HG03139 (cell line): Measurements from ENCODE around the gene IFITM10.

Source experiments
- ATAC-seq: cut with Tn5 transposase; IDR thresholded peaks from one replicate; pipeline ENCODE4 v1.9.1; 2021; ENCODE audit not compliant: unreplicated experiment

Gene IFITM10

DNA sequence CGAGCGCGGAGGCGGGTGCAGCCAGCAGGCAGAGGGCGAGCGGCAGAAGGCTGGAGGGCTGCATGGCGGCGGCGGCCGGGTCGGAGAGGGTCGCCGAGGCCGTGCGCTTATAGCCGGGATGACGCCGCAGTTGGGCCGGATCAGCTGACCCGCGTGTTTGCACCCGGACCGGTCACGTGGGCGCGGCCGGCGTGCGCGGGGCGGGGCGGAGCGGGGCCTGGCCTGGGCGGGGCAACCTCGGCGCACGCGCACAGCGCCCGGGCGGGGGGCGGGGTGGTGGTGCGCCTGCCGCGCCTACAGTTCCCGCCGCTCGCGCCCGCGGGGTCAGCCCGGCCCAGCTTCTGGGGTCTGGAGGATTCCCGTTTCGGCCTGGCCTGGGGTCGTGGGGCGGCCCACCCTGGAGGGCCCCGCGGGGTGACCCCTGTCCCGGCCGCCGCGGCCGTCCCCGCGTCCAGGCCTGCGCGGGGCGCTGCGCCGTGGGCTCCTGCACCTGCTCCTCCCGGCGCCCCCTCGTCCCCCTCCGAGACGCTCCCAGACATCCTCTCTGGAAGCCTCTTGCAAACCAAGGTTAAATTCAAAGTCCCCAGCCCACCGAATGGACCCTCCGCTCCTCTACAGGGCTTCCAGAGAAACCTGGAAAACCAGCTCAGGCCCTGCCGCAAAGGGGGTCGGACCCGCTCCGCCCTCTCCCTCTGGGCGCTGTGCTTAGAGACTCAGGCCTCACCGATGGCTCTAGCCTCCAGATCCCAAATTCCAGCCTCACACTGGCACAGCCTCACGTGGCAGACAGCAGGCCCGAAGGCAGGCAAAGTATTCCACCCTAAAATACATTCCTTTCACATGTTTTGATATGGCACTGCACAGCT is 13.6 kb upstream of the IFITM10 start, which contains the start of gene CTSD:
Gene CTSD (minus strand): TSS at position 132 of the 866 bp plus-strand sequence. CDS start 68 bp downstream, at position 64.
- peak; percentile 66 for ATAC-seq

GRCh38 chr11:1763336-1763795 is 13.0 kb upstream of the IFITM10 start:
- no peak for ATAC-seq

DNA sequence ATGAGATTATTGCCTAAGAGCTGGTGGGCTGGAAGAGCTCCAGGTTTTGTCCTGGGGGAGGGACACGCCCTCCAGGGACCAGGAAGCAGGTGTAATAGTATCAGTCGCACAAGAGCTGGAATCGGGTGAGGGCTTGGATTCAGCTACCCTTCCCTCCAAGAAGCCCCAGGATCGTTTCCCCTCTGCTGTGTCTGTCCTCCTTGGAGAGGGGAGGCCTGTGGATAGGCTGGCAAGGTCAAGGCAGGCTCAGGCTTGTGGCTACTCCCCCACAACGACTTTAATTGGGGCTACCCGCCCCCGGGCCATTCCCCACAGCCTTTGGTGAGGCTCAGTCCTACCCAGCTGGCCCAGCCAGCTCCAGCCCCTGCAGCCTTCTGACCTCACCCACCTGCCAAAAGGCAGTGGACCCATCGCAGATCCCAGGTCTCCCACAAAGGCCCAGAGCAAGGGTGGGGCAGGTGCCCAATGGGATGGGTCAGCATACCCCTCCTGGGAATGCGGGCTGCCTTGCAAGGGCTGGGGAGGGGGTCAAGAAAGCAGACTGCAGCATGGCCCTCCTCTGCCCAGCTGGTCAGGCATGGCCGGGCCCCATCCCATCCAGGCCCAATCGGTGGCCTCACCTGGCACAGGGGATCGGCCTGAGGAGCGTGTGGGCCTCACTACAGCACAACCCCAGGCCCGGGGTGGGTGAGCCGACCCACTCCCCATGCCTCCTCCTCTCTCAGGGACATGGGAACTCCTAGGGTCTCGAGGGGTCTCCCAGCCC is 12.3 kb upstream of the IFITM10 start:
- no peak for ATAC-seq

DNA sequence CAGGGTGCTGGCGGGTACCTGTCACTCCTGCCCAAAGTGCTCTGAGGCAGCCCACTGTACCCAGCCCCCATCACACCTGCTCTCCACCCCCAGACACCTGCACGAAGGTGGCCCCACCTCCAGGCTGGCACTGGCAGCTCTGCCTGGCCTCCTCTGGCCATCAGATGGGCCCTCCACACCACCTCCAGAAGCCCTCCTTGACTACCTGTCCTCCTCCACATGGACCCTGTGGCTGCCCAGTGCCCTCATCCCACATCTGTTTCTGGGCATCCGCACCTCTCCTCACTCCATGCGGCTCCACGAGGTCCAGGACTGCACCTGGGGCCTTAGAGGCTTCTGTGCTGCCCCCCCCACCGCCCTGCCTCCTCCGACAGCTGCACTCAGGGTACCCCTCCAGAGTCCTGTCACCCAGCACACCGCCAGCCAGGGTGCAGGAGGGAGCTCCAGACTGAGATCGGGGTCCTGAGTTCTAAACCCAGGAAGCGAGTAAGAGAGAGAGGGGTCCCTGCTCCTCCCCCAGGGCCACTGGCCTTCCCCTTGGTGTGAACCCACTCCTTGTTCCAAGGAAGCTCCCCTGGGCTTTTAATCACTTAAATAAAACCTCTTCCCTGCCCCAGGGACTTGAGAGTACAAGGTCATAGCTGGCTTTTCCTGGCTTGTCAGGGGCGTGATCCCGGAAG is 11.6 kb upstream of the IFITM10 start:
- no peak for ATAC-seq

DNA sequence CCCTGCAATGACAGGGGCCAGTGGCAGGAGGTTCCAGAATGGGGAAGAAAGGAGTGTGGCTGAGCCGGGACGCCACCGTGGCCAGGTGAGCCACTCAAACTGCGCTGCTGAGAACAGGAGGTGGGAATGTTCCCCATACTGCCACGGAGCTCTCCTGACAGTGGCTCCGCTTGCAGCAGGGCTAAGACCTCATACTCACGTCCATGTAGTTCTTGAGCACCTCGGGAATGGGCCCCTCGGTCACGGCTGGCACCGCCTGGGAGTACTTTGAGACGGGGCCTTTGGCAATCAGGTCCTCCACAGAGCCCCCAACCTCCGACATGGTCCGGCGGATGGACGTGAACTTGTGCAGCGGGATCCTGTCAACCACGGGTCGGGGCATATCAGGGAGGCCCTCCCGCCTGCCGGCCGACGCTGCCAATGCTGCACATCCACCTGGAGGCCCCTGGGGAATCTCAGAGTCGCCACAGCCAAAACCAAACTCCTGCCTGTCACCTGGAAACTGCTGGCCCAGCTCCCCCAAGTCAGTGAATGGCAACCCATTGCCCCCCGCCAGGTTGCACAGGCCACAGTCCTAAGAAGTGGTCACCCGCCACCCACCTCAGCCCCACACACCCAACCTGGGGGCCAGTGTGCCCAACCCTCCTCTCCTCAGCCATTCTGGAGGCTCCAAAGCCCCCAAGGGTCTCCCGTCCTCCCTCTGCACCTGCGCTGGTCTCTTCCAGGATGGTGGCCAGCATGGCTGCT is 10.9 kb upstream of the IFITM10 start:
- ATAC-seq: no peak

DNA sequence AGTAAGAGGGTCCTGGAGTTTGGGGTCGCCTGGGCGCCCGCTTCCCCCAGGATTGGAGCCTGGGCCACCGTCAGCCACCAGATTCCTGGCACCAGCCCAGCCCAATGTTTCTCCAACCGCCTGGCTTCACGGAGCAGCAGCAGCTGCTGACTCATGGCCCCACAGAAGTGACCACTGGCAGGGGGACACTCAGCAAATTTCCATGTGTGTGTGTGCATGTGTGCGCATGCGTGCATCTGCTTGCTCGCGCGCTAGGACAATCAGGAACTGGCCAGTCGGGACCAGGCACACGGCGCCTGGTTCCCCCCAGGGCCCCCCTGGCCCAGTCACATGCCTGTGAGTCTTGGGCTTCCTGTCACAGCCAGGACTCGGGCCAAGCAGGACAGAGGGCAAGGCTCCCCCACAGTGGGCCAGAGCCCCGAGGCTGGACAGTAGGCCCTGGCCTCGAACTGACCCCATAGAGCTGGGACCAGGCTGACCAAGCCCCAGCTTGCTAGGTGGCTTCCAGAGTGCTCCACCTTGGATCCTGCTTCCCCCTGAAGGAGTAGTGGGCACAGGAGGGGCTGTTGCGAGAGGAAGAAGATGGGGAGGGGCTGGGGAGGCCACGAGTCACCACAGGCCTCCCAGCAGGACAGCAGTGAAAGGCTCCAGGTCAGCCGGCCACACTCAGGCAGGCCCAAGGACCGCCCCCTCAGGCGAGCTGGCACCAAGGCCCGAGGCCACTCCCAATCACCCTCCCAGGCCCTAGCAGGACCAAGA is 10.1 kb upstream of the IFITM10 start:
- ATAC-seq: no peak

DNA sequence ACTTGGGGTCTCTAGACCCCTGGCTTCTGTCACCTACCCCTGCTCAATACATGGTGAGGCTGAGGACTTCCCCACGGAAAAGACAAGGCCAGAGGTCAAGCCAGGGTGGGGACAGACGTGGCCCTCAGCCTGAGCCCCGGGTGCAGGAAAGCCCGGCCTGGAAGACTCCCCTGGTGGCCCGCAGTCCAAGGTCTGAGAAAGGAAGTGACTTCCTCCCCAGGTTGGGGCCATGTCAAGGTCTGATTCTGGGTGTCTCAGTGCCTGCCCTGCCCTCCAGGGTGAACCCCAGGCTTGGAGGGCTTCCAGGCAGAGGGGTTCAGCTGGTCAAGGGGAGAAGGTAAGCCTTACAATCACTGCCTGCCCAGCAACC is 9.4 kb upstream of the IFITM10 start:
- no peak for ATAC-seq

DNA sequence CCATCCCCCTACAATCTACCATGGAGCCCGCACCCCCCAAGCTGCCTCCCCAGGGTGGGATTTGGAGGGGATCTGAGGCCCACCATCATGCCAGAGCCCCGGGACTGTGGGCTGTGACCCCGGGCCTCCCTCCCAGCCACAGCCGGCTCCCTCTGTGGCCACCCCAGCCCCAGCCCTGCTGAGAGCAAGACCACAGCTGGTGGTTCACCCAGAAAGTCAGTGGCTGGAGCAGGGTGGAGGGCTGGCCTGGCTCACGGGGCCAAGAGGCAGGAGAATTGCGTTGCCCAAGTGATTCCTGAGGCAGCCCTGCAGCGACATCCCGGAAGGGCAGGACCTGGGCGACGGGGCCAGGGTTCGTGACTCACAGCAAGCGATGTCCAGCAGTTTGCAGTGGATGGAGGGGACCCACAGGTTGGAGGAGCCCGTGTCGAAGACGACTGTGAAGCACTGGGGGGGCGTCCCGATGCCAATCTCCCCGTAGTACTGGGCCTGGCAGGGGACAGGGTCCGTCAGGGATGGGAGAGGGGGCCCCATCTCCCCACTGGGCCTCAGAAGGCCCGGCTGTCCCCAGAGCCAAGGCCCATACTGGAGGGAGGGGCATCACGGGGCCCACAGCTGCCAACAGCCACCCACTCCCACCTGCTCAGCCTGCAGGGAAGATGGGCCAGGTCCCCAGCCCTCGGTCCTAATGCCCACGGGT is 8.9 kb upstream of the IFITM10 start:
- no peak for ATAC-seq

GRCh38 chr11:1758611-1759150 is 8.3 kb upstream of the IFITM10 start:
- no peak for ATAC-seq

DNA sequence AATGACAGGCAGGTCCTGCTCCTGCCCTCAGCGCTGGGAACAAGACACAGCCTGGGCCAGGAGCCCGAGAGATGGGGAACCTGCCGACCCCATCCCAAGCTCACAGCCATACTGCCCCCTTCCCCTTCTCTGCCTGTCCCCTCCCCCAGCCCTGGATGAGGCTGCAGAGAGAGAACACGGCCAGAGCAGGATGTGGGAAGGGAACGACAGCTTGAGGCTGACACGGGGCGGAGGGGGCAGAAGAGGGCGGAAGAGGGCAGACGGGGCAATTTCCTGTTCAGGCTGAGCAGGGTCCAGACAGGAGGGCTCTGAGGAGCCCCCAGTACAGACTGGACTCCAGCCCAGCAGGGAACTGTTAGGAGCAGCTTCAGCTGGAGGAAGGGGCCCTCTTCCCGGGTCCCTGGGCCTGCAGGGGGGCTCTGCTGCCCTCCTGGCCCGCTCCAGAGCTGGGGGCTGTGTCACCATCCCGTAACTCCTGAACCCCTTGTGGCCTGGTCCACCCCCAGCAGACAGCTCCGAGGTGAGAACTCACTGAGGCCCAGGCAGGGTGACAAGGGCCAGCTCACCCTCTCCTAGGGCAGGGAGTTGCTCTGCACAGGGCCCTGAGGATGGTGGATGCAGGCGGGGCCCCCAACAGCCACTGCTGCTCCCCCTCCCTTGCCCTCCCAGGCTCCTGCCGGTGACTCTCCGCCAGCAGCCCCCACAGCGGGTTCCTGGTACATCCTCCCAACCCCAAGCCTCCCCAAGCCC is 7.6 kb upstream of the IFITM10 start:
- ATAC-seq: no peak

- ATAC-seq: no peak
These were observed 6.7 kb upstream of the IFITM10 start for GRCh38 chr11:1756791-1757771.

GRCh38 chr11:1755692-1756561 is 5.5 kb upstream of the IFITM10 start:
- ATAC-seq: no peak

DNA sequence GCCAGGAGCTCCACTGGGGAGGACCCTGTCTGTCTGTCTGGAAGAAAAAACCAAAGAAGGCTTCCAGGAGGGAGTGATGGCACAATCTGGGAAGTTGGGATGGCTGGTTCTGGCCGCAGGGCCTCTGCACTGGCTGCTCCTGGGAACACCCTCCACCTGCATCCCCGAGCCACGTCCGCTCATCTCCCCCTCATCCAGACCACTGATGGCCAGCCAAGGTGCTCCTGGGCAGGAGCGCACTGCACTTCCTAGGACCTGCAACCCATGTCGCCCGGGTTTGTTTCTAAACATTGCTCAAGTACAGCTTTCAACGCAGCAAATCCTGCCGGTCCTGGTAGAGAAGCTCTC is 4.9 kb upstream of the IFITM10 start:
- no peak for ATAC-seq

GRCh38 chr11:1754376-1755150 is 4.2 kb upstream of the IFITM10 start:
- ATAC-seq: no peak

GRCh38 chr11:1753929-1754305 is 3.5 kb upstream of the IFITM10 start:
- no peak for ATAC-seq
